Measurements from ENCODE around the gene RBM44. TPM values are rescaled to one million over a fixed set of nuclear protein-coding genes. Genes with fewer than 3 reads are reported as not detected.
A peak's percentile ranks its signal among the peaks of the same experiment; 100 is the strongest.

Gene RBM44
- total RNA-seq, 4 donors from 2014 or later: 0.07 to 0.51 (median 0.26) TPM

GRCh38 chr2:237752761-237753165 is 45.8 kb upstream of the RBM44 start:
- ATAC-seq (no peak), DNase-seq (no peak)
- Histone ChIP-seq H3K4me1 (peaks cover 4 to 16% of the 10 kb centered on the region in 2 donors), H3K27ac (no peak overlapping the region), H3K36me3 (peaks cover 0 to 88% of the 10 kb centered on the region in 2 donors), H3K9me3 (no peaks in the 10 kb centered on the region), H3K27me3 (no peaks in the 10 kb centered on the region), H3K4me3 (no peak overlapping the region)
- TF ChIP-seq CTCF (IDR thresholded peaks at IDR 0.05 in 4 of 5, conservative IDR thresholded peaks at IDR 0.05 in 1 of 5) (no peak), POLR2A (IDR thresholded peaks at IDR 0.05) (no peak)
- intact Hi-C loops (cut with DNase I; ENCODE audit: low total_unique reads) (no loop called here), in situ Hi-C loops (cut with MboI; ENCODE audit: low sequenced_read_pairs in 4 of 4) (no loop called here)

- Histone ChIP-seq H3K27me3 (no peaks in the 10 kb centered on the region), H3K36me3 (peaks cover 0 to 89% of the 10 kb centered on the region in 2 donors), H3K4me1 (peaks cover 4 to 16% of the 10 kb centered on the region in 2 donors), H3K9me3 (no peaks in the 10 kb centered on the region), H3K4me3 (no peak overlapping the region), H3K27ac (peak overlapping the region in 3 of 4 donors; percentile 11 to 29 (median 14))
- no peak for TF ChIP-seq POLR2A (IDR thresholded peaks at IDR 0.05)
- no peak for TF ChIP-seq CTCF (IDR thresholded peaks at IDR 0.05 in 4 of 5, conservative IDR thresholded peaks at IDR 0.05 in 1 of 5)
- in situ Hi-C loops (cut with MboI; ENCODE audit: low sequenced_read_pairs in 4 of 4) (no loop called here), intact Hi-C loops (cut with DNase I; ENCODE audit: low total_unique reads) (no loop called here)
- peak; percentile 72 to 76 for ATAC-seq
- DNase-seq: no peak
These were observed 44.4 kb upstream of the RBM44 start for GRCh38 chr2:237754182-237754581.

- H3K4me1 ChIP-seq: peaks cover 4 to 16% of the 10 kb centered on the region in 2 donors
- H3K36me3 ChIP-seq: peaks cover 0 to 89% of the 10 kb centered on the region in 2 donors
- no peaks in the 10 kb centered on the region for H3K27me3 ChIP-seq
- no peaks in the 10 kb centered on the region for H3K9me3 ChIP-seq
- ATAC-seq (no peak), DNase-seq (no peak)
- intact Hi-C loops (cut with DNase I; ENCODE audit: low total_unique reads) (no loop called here), in situ Hi-C loops (cut with MboI; ENCODE audit: low sequenced_read_pairs in 4 of 4) (no loop called here)
- no peak for TF ChIP-seq POLR2A (IDR thresholded peaks at IDR 0.05)
- TF ChIP-seq CTCF (IDR thresholded peaks at IDR 0.05 in 4 of 5, conservative IDR thresholded peaks at IDR 0.05 in 1 of 5): no peak
- H3K4me3 ChIP-seq: no peak overlapping the region
- H3K27ac ChIP-seq: peak overlapping the region in 2 of 4 donors; percentile 11 to 14
These were observed 43.8 kb upstream of the RBM44 start for GRCh38 chr2:237754626-237755248.

GRCh38 chr2:237757616-237758015 is 41.0 kb upstream of the RBM44 start:
- Histone ChIP-seq H3K4me1 (peaks cover 4 to 16% of the 10 kb centered on the region in 2 donors), H3K27me3 (no peaks in the 10 kb centered on the region), H3K36me3 (peaks cover 0 to 90% of the 10 kb centered on the region in 2 donors), H3K9me3 (no peaks in the 10 kb centered on the region), H3K27ac (no peak overlapping the region), H3K4me3 (no peak overlapping the region)
- TF ChIP-seq CTCF (IDR thresholded peaks at IDR 0.05 in 4 of 5, conservative IDR thresholded peaks at IDR 0.05 in 1 of 5): no peak
- TF ChIP-seq POLR2A (IDR thresholded peaks at IDR 0.05): no peak
- ATAC-seq (no peak), DNase-seq (no peak)
- intact Hi-C loops (cut with DNase I; ENCODE audit: low total_unique reads) (no loop called here), in situ Hi-C loops (cut with MboI; ENCODE audit: low sequenced_read_pairs in 4 of 4) (no loop called here)

GRCh38 chr2:237758185-237758584 is 40.4 kb upstream of the RBM44 start:
- no peaks in the 10 kb centered on the region for H3K9me3 ChIP-seq
- TF ChIP-seq CTCF (IDR thresholded peaks at IDR 0.05 in 4 of 5, conservative IDR thresholded peaks at IDR 0.05 in 1 of 5) (no peak), POLR2A (IDR thresholded peaks at IDR 0.05) (no peak)
- H3K27ac ChIP-seq: no peak overlapping the region
- intact Hi-C loops (cut with DNase I; ENCODE audit: low total_unique reads): no loop called here
- ATAC-seq (no peak), DNase-seq (no peak)
- in situ Hi-C loops (cut with MboI; ENCODE audit: low sequenced_read_pairs in 4 of 4): no loop called here
- no peak overlapping the region for H3K4me3 ChIP-seq
- H3K4me1 ChIP-seq: peaks cover 4 to 16% of the 10 kb centered on the region in 2 donors
- H3K36me3 ChIP-seq: peaks cover 0 to 87% of the 10 kb centered on the region in 2 donors
- no peaks in the 10 kb centered on the region for H3K27me3 ChIP-seq

Data from gastrocnemius medialis (tissue), 4 donors.